Heart left ventricle (tissue), 16 donors: ENCODE results near the gene FZD2. TPM values are rescaled to one million over a fixed set of nuclear protein-coding genes. Genes with fewer than 3 reads are reported as not detected.
"Not testable (repeated sequence)": the region's sequence is repeated elsewhere in the genome, so short reads cannot be mapped to it uniquely, and the experiment has no call there.

Experiments used
- ATAC-seq, 4 donors: fragments of 200-7000 bp; cut with Tn5 transposase; one replicate each; pipeline ENCODE4 v1.9.1; 2020 to 2022; ENCODE audit warnings: moderate library complexity in 4 of 4, mild to moderate bottlenecking in 3 of 4, moderate number of reproducible peaks in 1 of 4
- DNase-seq, 5 donors: peaks; one replicate each; pipeline ENCODE4 v3.0.0-alpha.2; 2020
- H3K27ac ChIP-seq, 12 donors: fragments of 200-600 bp; sonication (generic) in 4 of 12; one replicate each; pipeline versions ENCODE4 v1.5.0 to v1.8.0; 2016 to 2022; ENCODE audit warnings: mild to moderate bottlenecking in 2 of 12
- H3K27me3 ChIP-seq, 9 donors: fragments of 200-600 bp; sonication (generic) in 2 of 9; one replicate each; pipeline versions ENCODE4 v1.5.1 to v1.8.0; 2016 to 2022; ENCODE audit warnings: mild to moderate bottlenecking in 3 of 9
- H3K36me3 ChIP-seq, 9 donors: fragments of 200-600 bp; sonication (generic) in 2 of 9; one replicate each; pipeline versions ENCODE4 v1.5.0 to v1.8.0; 2018 to 2022; ENCODE audit warnings: mild to moderate bottlenecking in 2 of 9
- H3K4me1 ChIP-seq, 12 donors: fragments of 200-600 bp; sonication (generic) in 4 of 12; one replicate each; pipeline versions ENCODE4 v1.5.0 to v1.8.0; 2016 to 2022; ENCODE audit warnings: mild to moderate bottlenecking in 3 of 12
- H3K4me3 ChIP-seq, 12 donors: fragments of 200-600 bp; sonication (generic) in 4 of 12; one replicate each; pipeline versions ENCODE4 v1.5.0 to v1.8.0; 2017 to 2022; ENCODE audit warnings: mild to moderate bottlenecking in 9 of 12, moderate library complexity in 4 of 12
- H3K9me3 ChIP-seq, 12 donors: fragments of 200-600 bp; sonication (generic) in 4 of 12; one replicate each; pipeline versions ENCODE4 v1.5.0 to v1.8.0; 2016 to 2022; ENCODE audit warnings: mild to moderate bottlenecking in 1 of 12
- POLR2A ChIP-seq, 2 donors: fragments of 450-650 bp; IDR thresholded peaks; one replicate each; pipeline ENCODE4 v1.6.1; 2017; ENCODE audit warnings: antibody characterized with exemption in 2 of 2, mild to moderate bottlenecking in 2 of 2, moderate library complexity in 2 of 2
- WGBS, 4 donors: extraction: QIAGEN DNeasy Blood & Tissue Kit in 2 of 4; methylation state at CpG; one replicate each; pipeline versions ENCODE4 v1.1.5 to v1.1.7; 2013 to 2018; 5-methylcytosine and 5-hydroxymethylcytosine counted together
- intact Hi-C, 10 donors: fragments of 100-400 bp; cut with DNase I; formaldehyde crosslinking; loops; one replicate each; pipeline versions ENCODE4 v1.11.1 to v1.14.2; 2022
- polyA plus RNA-seq, 2 donors: library from polyadenylated mRNA; stranded (reverse); fragments of 200-250 nt; gene quantifications; one replicate each; pipeline ENCODE4 v1.2.3, GENCODE V29; 2013
- total RNA-seq, 9 donors: library from RNA; depleted of rRNA in 2 of 9; stranded (reverse); fragments of >200 nt in 2 of 9; fragmentation: NEBNext Ultra II Directional in 3 of 9; extraction: Animal tissue kit (Norgen Biotek cat#: 25700) in 3 of 9; gene quantifications; one replicate each; pipeline versions ENCODE4 v1.1.0 to v1.2.4, GENCODE V29; 2016 to 2023
- TF ChIP-seq, protein P1 (sequence below), 12 donors: fragments of 200-600 bp; sonication (generic) in 4 of 12; IDR thresholded peaks; one replicate each; pipeline versions ENCODE4 v1.5.0 to v1.8.0; 2018 to 2022; ENCODE audit warnings: antibody characterized with exemption in 12 of 12, mild to moderate bottlenecking in 5 of 12
- donor health status: ischemic (EF 13 %, LVEDD 7.1; RV severe dilation, severe dysfunction).
- donor health status: healthy with polysubstance abuse.
- donor health status: DM: no; HTN: yes; CAD: no.
- donor health status: DM: no; HTN: no; CAD: no.
- donor health status: ischemic (EF 25% LVEDD 6.9; RV normal size, moderate dysfunction).
- donor health status: ischemic (EF 25% LVEDD 5.7; RV mildly dilated, moderate dysfunction).
- donor health status: healthy.
- donor health status: DM: yes; HTN: yes; CAD: no.
- donor health status: ischemic (EF 35%, LVEDD 5.7; RV mildly dilated, moderate dysfunction).
- donor health status: nonischemic (EF 11% LVEDD 7.7; RV severe dilation, severe dysfunction).
- donor health status: DM: yes; HTN: yes; CAD: no.
- donor health status: PGD.
- donor health status: ischemic (EF 29% LVEDD 5.4; RV normal size, mild dysfunction).
- donor health status: nonischemic (EF 23%, LVEDD 6.1; RV moderate dilation, normal function).

Gene FZD2
- total and polyA plus RNA-seq, 11 donors = 1.6 to 8.1 (median 3.9) TPM

DNA sequence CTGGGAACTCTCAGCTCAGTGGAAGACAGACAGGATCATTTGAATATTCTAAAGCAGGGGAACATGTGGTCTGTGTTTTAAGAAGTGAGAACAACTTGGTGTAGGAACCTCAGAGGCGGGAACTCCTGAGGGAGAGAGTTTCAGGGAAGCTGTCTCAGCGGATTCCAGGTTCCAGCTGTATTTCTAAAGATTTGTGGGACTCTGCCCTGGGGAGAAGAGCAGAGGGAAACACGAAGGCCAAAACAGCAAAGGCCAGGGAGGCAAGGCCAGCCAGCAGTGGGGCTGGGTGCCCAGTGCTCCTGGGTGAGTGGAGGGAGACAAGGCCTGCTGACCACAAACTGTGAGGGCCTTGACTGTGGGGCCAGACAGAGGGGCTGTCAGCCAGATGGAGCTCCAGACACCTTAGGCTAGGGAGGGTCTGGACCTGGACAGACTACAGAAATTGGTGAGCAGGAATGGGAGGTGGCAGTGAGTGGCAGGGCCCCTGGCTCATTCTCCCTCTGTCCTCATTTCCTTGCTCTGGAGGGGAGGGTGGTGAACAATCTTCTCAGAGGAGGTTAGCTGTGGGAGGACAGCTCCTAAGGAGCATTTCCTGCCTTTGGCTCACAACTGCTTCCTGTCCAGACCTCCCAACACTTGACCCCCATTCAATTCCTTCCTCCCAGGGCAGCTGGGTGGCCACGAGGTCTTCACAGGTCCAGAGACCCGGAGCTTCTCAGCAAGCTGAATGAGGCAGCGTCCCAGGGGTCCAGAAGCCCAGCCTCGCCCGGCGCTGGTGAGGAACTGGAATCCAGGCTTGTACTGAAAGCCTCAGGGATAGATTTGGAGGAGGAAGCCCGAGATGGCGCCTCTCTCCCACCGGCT is 21.0 kb upstream of the FZD2 start:
- Histone ChIP-seq H3K4me1 (peaks cover 0 to 26% (median 5%) of the 10 kb centered on the region in 12 donors), H3K36me3 (no peaks in the 10 kb centered on the region), H3K4me3 (peak overlapping the region in 1 of 12 donors; percentile 17), H3K9me3 (no peaks in the 10 kb centered on the region), H3K27me3 (peaks cover 0 to 8% (median 0%) of the 10 kb centered on the region in 9 donors), H3K27ac (peak overlapping the region in 8 of 12 donors; percentile 33 to 90 (median 52))
- no peak for TF ChIP-seq POLR2A (IDR thresholded peaks at IDR 0.05)
- TF ChIP-seq, protein P1, sequence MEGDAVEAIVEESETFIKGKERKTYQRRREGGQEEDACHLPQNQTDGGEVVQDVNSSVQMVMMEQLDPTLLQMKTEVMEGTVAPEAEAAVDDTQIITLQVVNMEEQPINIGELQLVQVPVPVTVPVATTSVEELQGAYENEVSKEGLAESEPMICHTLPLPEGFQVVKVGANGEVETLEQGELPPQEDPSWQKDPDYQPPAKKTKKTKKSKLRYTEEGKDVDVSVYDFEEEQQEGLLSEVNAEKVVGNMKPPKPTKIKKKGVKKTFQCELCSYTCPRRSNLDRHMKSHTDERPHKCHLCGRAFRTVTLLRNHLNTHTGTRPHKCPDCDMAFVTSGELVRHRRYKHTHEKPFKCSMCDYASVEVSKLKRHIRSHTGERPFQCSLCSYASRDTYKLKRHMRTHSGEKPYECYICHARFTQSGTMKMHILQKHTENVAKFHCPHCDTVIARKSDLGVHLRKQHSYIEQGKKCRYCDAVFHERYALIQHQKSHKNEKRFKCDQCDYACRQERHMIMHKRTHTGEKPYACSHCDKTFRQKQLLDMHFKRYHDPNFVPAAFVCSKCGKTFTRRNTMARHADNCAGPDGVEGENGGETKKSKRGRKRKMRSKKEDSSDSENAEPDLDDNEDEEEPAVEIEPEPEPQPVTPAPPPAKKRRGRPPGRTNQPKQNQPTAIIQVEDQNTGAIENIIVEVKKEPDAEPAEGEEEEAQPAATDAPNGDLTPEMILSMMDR (IDR thresholded peaks at IDR 0.05) = no peak
- intact Hi-C loops = no loop called here
- WGBS, 4 donors = 51 to 63% (median 55%) methylated on average over 11 to 12 of the region's 12 CpGs
- ATAC-seq (peak in 3 of 4 donors; percentile 45 to 51 (median 48)), DNase-seq (peak in 2 of 5 donors; percentile 30 to 35)

DNA sequence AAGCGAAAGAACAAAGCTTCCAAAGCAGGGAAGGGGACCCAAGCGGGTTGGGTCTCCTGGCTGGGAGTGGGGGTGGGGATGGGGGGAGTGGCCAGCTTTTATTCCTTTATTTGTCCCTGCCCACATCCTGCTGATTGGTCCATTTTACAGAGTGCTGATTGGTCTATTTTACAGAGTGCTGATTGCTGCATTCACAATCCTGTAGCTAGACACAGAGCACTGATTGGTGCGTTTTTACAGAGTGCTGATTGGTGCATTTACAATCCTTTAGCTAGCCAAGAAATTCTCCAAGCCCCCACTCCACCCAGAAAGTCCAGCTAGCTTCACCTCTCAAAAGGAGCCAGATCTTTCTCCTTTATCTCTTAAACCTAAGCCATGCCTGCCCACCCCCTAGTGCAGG is 19.4 kb upstream of the FZD2 start:
- H3K4me3 ChIP-seq, DNase-seq, H3K9me3 ChIP-seq, H3K36me3 ChIP-seq, intact Hi-C loops, H3K27ac ChIP-seq, ATAC-seq: not testable (repeated sequence)
- Histone ChIP-seq H3K4me1 (peaks cover 0 to 26% (median 5%) of the 10 kb centered on the region in 12 donors), H3K27me3 (peaks cover 0 to 17% (median 0%) of the 10 kb centered on the region in 9 donors)
- 94 to 100% (median 98%) methylated on average over 3 of the region's 3 CpGs for WGBS, 4 donors

DNA sequence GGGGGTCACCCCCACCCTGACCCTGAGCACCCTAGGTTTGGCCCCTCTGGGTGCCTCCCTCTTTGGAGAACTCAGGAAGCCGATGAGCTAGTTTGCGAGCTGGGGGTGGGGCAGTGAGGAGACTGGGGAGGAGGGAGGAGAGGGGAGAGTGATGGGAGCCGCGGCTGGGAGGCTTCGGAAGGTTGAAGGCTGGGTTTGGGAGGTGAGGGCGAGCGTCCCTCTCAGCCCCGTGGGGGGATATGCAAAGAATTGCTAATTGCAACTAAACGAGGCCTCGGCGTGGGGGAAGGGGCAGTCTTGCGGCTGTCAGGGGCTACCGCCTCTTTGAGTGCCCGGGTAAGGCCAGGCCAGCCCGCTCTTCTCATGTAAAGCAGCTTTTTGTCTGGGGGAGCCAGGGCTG is 17.6 kb upstream of the FZD2 start:
- no peak overlapping the region for H3K27ac ChIP-seq
- H3K4me3 ChIP-seq = no peak overlapping the region
- H3K27me3 ChIP-seq = peaks cover 0 to 17% (median 1%) of the 10 kb centered on the region in 9 donors
- H3K36me3 ChIP-seq = no peaks in the 10 kb centered on the region
- TF ChIP-seq, protein P1 (IDR thresholded peaks at IDR 0.05) = no peak
- no peak for TF ChIP-seq POLR2A (IDR thresholded peaks at IDR 0.05)
- peaks cover 0 to 26% (median 0%) of the 10 kb centered on the region in 12 donors for H3K4me1 ChIP-seq
- no peaks in the 10 kb centered on the region for H3K9me3 ChIP-seq
- WGBS, 4 donors = 45 to 60% (median 51%) methylated on average over 15 of the region's 15 CpGs
- ATAC-seq (no peak), DNase-seq (no peak)
- intact Hi-C loops = no loop called here

DNA sequence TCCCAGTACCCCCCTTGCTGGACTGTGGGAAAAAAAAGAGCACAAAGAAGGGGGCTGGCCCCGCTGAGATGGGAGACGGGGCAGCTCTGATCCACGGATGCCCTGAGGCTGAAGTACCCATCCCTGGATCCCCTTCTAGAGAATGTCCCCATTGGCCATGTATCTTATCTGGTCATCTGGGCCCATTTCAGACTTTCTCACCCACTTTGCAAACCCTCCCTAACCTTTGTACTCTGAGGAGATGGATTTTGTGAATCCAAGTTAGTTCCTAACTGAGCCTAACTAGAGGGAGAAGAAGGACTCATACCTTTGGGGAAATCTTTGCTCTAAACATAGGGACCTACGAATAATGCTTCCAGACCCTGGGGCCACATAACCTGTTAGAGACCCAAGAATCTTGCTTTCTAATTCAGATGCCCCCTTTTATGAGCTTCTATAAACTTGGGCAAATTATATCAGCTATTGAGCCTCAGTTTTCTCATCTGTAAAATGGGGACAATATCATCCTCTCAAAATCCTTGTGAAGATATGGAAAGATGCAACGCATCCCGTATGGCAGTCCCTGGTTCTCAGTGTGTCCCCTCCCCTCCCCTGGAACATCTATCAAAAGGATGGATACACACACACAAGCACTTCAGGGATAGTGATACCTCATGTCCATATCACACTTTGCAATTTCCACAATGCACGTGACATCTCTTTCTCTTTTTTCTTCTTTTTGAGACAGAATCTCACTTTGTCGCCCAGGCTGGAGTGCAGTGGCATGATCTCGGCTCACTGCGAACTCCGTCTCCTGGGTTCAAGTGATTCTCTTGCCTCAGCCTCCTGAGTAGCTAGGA is 16.8 kb upstream of the FZD2 start:
- no peaks in the 10 kb centered on the region for H3K36me3 ChIP-seq
- whole genome bisulfite sequencing, 4 donors = 82 to 87% (median 86%) methylated on average over 11 of the region's 11 CpGs
- no peak for TF ChIP-seq POLR2A (IDR thresholded peaks at IDR 0.05)
- TF ChIP-seq, protein P1 (IDR thresholded peaks at IDR 0.05) = no peak
- H3K4me1 ChIP-seq = peaks cover 0 to 25% (median 0%) of the 10 kb centered on the region in 12 donors
- no peaks in the 10 kb centered on the region for H3K9me3 ChIP-seq
- no peak for DNase-seq
- H3K4me3 ChIP-seq = no peak overlapping the region
- no peak overlapping the region for H3K27ac ChIP-seq
- peaks cover 0 to 17% (median 3%) of the 10 kb centered on the region in 9 donors for H3K27me3 ChIP-seq
- ATAC-seq = no peak
- intact Hi-C loops = no loop called here
